WTC11 (cell line): ENCODE measurements around the gene NAV3. TPM values are rescaled to one million over a fixed set of nuclear protein-coding genes. Genes with fewer than 3 reads are reported as not detected.

Experiments used
- ATAC-seq: fragments of 200-7000 bp; cut with Tn5 transposase; 2 replicates; pipeline ENCODE4 v1.10.0; 2021; ENCODE audit warnings: mild to moderate bottlenecking, moderate library complexity
- CTCF ChIA-PET: fragments of 300-600 bp; sonication (Branson Sonifier 250); formaldehyde crosslinking; loops from one replicate; lab custom pipeline; 2021; ENCODE audit warnings: antibody characterized with exemption; lab: Charles Lee
- POLR2A ChIA-PET: fragments of 350-600 bp; sonication (Branson Sonifier 250); formaldehyde crosslinking; loops from one replicate; lab custom pipeline; 2021; ENCODE audit warnings: antibody characterized with exemption; lab: Charles Lee
- DNase-seq: peaks from one replicate; pipeline ENCODE4 v3.0.0; 2021; ENCODE audit warnings: low spot score
- H3K27ac Mint-ChIP-seq: 2 replicates; pipeline ENCODE4 v1.8.0; 2021; ENCODE audit warnings: mixed read lengths
- H3K27me3 Mint-ChIP-seq: 2 replicates; pipeline ENCODE4 v1.8.0; 2021; ENCODE audit warnings: low read depth, mild to moderate bottlenecking, moderate library complexity, mixed read lengths
- H3K36me3 Mint-ChIP-seq: 2 replicates; pipeline ENCODE4 v1.8.0; 2021; ENCODE audit warnings: mixed read lengths
- H3K4me1 Mint-ChIP-seq: 2 replicates; pipeline ENCODE4 v1.8.0; 2022; ENCODE audit warnings: mixed read lengths
- H3K4me3 Mint-ChIP-seq: 2 replicates; pipeline ENCODE4 v1.8.0; 2021; ENCODE audit warnings: mild to moderate bottlenecking, moderate library complexity, mixed read lengths
- H3K9me3 Mint-ChIP-seq: 2 replicates; pipeline ENCODE4 v1.8.0; 2021; ENCODE audit warnings: mixed read lengths
- AFF4 ChIP-seq: sonication (generic); formaldehyde crosslinking; IDR thresholded peaks from 2 replicates; pipeline ENCODE4 v1.8.1; 2023; ENCODE audit warnings: mild to moderate bottlenecking, missing genetic modification reagents, borderline replicate concordance
- ATF3 ChIP-seq: sonication (generic); formaldehyde crosslinking; conservative IDR thresholded peaks from 2 replicates; pipeline ENCODE4 v1.8.1; 2022; ENCODE audit warnings: mild to moderate bottlenecking, missing genetic modification reagents
- CBFB ChIP-seq: sonication (generic); formaldehyde crosslinking; IDR thresholded peaks from 2 replicates; pipeline ENCODE4 v1.8.1; 2022; ENCODE audit warnings: mild to moderate bottlenecking, low read depth, missing genetic modification reagents
- CTCF ChIP-seq: fragments of 200-600 bp; IDR thresholded peaks from 2 replicates; pipeline ENCODE4 v1.8.0; 2022; ENCODE audit warnings: antibody characterized with exemption
- EMX1 ChIP-seq: fragments of 250-450 bp; sonication (Bioruptor Pico); IDR thresholded peaks from 2 replicates; pipeline ENCODE4 v1.8.0; 2021; ENCODE audit warnings: mild to moderate bottlenecking
- ESRRA ChIP-seq: sonication (generic); formaldehyde crosslinking; IDR thresholded peaks from 2 replicates; pipeline ENCODE4 v1.8.1; 2022; ENCODE audit warnings: mild to moderate bottlenecking, missing genetic modification reagents, borderline replicate concordance
- ETV6 ChIP-seq: sonication (generic); formaldehyde crosslinking; IDR thresholded peaks from 2 replicates; pipeline ENCODE4 v1.8.1; 2022; ENCODE audit warnings: mild to moderate bottlenecking, missing genetic modification reagents
- FOXJ3 ChIP-seq: sonication (generic); formaldehyde crosslinking; IDR thresholded peaks from 2 replicates; pipeline ENCODE4 v1.9.0; 2021; ENCODE audit warnings: missing genetic modification reagents, mild to moderate bottlenecking, borderline replicate concordance
- FOXK1 ChIP-seq: sonication (generic); formaldehyde crosslinking; IDR thresholded peaks from 2 replicates; pipeline ENCODE4 v1.8.0; 2022; ENCODE audit warnings: mild to moderate bottlenecking, moderate library complexity, missing genetic modification reagents
- FOXP1 ChIP-seq: sonication (generic); formaldehyde crosslinking; IDR thresholded peaks from 2 replicates; pipeline ENCODE4 v1.8.0; 2022; ENCODE audit warnings: missing genetic modification reagents, mild to moderate bottlenecking, moderate library complexity, borderline replicate concordance
- FOXP4 ChIP-seq: sonication (generic); formaldehyde crosslinking; IDR thresholded peaks from 2 replicates; pipeline ENCODE4 v1.8.0; 2022; ENCODE audit warnings: mild to moderate bottlenecking, missing genetic modification reagents
- GRHL2 ChIP-seq: fragments of 250-450 bp; sonication (Bioruptor Pico); IDR thresholded peaks from 2 replicates; pipeline ENCODE4 v1.8.0; 2022; ENCODE audit warnings: mild to moderate bottlenecking, moderate library complexity; ENCODE audit not compliant: insufficient replicate concordance, severe bottlenecking
- IRF1 ChIP-seq: sonication (generic); formaldehyde crosslinking; IDR thresholded peaks from 2 replicates; pipeline ENCODE4 v1.8.0; 2023; ENCODE audit warnings: missing genetic modification reagents
- IRF2 ChIP-seq: sonication (generic); formaldehyde crosslinking; IDR thresholded peaks from 2 replicates; pipeline ENCODE4 v1.8.0; 2022; ENCODE audit warnings: low read depth, missing genetic modification reagents, borderline replicate concordance
- JUN ChIP-seq: sonication (generic); formaldehyde crosslinking; IDR thresholded peaks from 2 replicates; pipeline ENCODE4 v1.8.0; 2023; ENCODE audit warnings: mild to moderate bottlenecking, missing genetic modification reagents
- KAT7 ChIP-seq: sonication (generic); formaldehyde crosslinking; IDR thresholded peaks from 2 replicates; pipeline ENCODE4 v1.8.1; 2023; ENCODE audit warnings: missing genetic modification reagents, mild to moderate bottlenecking, borderline replicate concordance
- MAX ChIP-seq: sonication (generic); formaldehyde crosslinking; IDR thresholded peaks from 2 replicates; pipeline ENCODE4 v1.8.0; 2022; ENCODE audit warnings: mild to moderate bottlenecking, missing genetic modification reagents
- NFE2L1 ChIP-seq: sonication (generic); formaldehyde crosslinking; IDR thresholded peaks from 2 replicates; pipeline ENCODE4 v1.8.1; 2023; ENCODE audit warnings: missing genetic modification reagents
- NR1H2 ChIP-seq: sonication (generic); formaldehyde crosslinking; IDR thresholded peaks from 2 replicates; pipeline ENCODE4 v1.9.0; 2021; ENCODE audit warnings: mild to moderate bottlenecking, moderate library complexity, missing genetic modification reagents
- SOX15 ChIP-seq: fragments of 250-450 bp; sonication (Bioruptor Pico); IDR thresholded peaks from 2 replicates; pipeline ENCODE4 v1.9.0; 2021; ENCODE audit warnings: mild to moderate bottlenecking
- TCF7 ChIP-seq: sonication (generic); formaldehyde crosslinking; IDR thresholded peaks from 2 replicates; pipeline ENCODE4 v1.8.0; 2022; ENCODE audit warnings: mild to moderate bottlenecking, low read depth, missing genetic modification reagents, moderate library complexity
- ZNF121 ChIP-seq: sonication (generic); formaldehyde crosslinking; IDR thresholded peaks from 2 replicates; pipeline ENCODE4 v1.8.0; 2023; ENCODE audit warnings: missing genetic modification reagents
- ZSCAN18 ChIP-seq: fragments of 250-450 bp; sonication (Bioruptor Pico); IDR thresholded peaks from 2 replicates; pipeline ENCODE4 v2.1.2; 2022; ENCODE audit warnings: mild to moderate bottlenecking, moderate library complexity
- total RNA-seq: library from RNA; stranded (reverse); gene quantifications from 3 replicates; pipeline ENCODE4 v1.2.3, GENCODE V29; 2021

Gene NAV3
- total RNA-seq, 1 experiment from 2014 or later = 3.3 TPM

GRCh38 chr12:77992760-77993159 is 162.1 kb downstream of the NAV3 start (continued):
- TF ChIP-seq FOXP1 (no peak), AFF4 (CRISPR knock-in tag) (no peak), CTCF (no peak), JUN (CRISPR knock-in tag) (no peak), NFE2L1 (no peak), KAT7 (CRISPR knock-in tag) (no peak), MAX (no peak), ETV6 (CRISPR knock-in tag) (no peak), FOXK1 (no peak), SOX15 (CRISPR knock-in tag) (no peak), ATF3 (CRISPR knock-in tag) (no peak), IRF1 (CRISPR knock-in tag) (no peak), TCF7 (CRISPR knock-in tag) (no peak), FOXP4 (CRISPR knock-in tag) (no peak)

- Mint-ChIP-seq H3K27ac (no peak overlapping the region), H3K9me3 (peaks cover 5% of the 10 kb centered on the region), H3K27me3 (no peaks in the 10 kb centered on the region), H3K4me3 (no peak overlapping the region), H3K36me3 (peaks cover 5% of the 10 kb centered on the region), H3K4me1 (no peaks in the 10 kb centered on the region)
- ChIA-PET POLR2A (no interaction called here), CTCF (no interaction called here)
- no peak for TF ChIP-seq NR1H2
- no peak for TF ChIP-seq ZSCAN18 (CRISPR knock-in tag)
- no peak for TF ChIP-seq ESRRA
- no peak for TF ChIP-seq CBFB (CRISPR knock-in tag)
- TF ChIP-seq GRHL2 (CRISPR knock-in tag) = no peak
- TF ChIP-seq IRF2 (CRISPR knock-in tag) = no peak
- TF ChIP-seq EMX1 (CRISPR knock-in tag) = no peak
- no peak for TF ChIP-seq FOXJ3 (CRISPR knock-in tag)
- TF ChIP-seq ZNF121 (CRISPR knock-in tag) = no peak
- DNase-seq (no peak), ATAC-seq (no peak)
These were observed 163.0 kb downstream of the NAV3 start for GRCh38 chr12:77993658-77994057.
